ENCODE data around the gene IGSF8.

GRCh38 chr1:160103658-160104408 lies 5.4 kb upstream of the IGSF8 start:
- TF ChIP-seq EP300 (conservative IDR thresholded peaks at IDR 0.05; ENCODE audit: poor library complexity, severe bottlenecking): no peak
- TF ChIP-seq POLR2AphosphoS5 (IDR thresholded peaks at IDR 0.05): no peak
- no peak for TF ChIP-seq CTCF (IDR thresholded peaks at IDR 0.05; ENCODE audit: poor library complexity, severe bottlenecking)
